Muscle of arm (tissue), 12 donors: ENCODE data around the gene PTPRR. TPM values are rescaled to one million over a fixed set of nuclear protein-coding genes. Genes with fewer than 3 reads are reported as not detected.

Source experiments
- DNase-seq: peaks from one replicate; pipeline ENCODE4 v3.0.0-alpha.2; 2013
- polyA plus RNA-seq, 12 donors: library from polyadenylated mRNA; unstranded; fragments of 120-200 nt; gene quantifications; one replicate each; pipeline ENCODE4 v1.2.1, GENCODE V29; 2013; ENCODE audit not compliant: insufficient read length in 12 of 12

Gene PTPRR
- polyA plus RNA-seq, 12 donors = 0.88 to 2.4 (median 1.7) TPM; not detected in 2

GRCh38 chr12:70605976-70606375 is 314.6 kb downstream of the PTPRR start:
- no peak for DNase-seq

GRCh38 chr12:70604662-70605061 is 315.9 kb downstream of the PTPRR start:
- DNase-seq = no peak

DNA sequence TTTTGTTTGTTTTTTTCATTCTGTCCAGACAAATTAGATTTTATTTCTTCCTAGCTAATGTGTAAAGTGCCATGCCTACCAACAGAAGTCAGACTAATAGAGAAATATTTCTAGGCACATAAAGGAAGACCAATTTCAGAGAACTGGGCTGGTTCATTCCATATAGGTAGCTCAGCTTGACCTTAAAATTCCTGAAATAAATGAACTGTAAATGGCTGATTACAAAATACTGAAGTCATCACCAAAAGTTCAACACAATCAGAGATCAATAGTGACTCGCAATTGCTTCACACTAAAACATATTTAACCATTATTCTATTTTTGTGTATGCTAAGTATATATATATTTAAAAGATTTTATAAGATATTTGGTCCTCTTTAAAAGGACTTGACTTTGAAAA is 317.5 kb downstream of the PTPRR start:
- no peak for DNase-seq

GRCh38 chr12:70598467-70599193 is 321.9 kb downstream of the PTPRR start:
- no peak for DNase-seq

GRCh38 chr12:70592664-70593063 is 327.9 kb downstream of the PTPRR start:
- DNase-seq = no peak

- DNase-seq = no peak
These were observed 329.9 kb downstream of the PTPRR start for GRCh38 chr12:70590549-70591226.

- DNase-seq = peak; percentile 52
These were observed 330.5 kb downstream of the PTPRR start for GRCh38 chr12:70590051-70590450.

Other genes starting within 250 kb of the PTPRR start
- gene TSPAN8, start 237.3 kb upstream of the PTPRR start, polyA plus RNA-seq = 10 to 100 TPM in 1 of 12 donors, 1 to 10 TPM in 8, under 1 TPM in 2, not detected in 1; 0.79 to 68.7 (median 1.5) TPM